Lower leg skin (tissue), 4 donors: Measurements from ENCODE around the gene TOP2B. TPM values are rescaled to one million over a fixed set of nuclear protein-coding genes. Genes with fewer than 3 reads are reported as not detected.

Experiments used
- DNase-seq, 2 donors: peaks; one replicate each; pipeline ENCODE4 v3.0.0-alpha.2; 2019; ENCODE audit warnings: low spot score in 2 of 2
- H3K4me3 ChIP-seq: fragments of 200-600 bp; sonication (generic); 2 replicates; pipeline ENCODE4 v1.5.1; 2017; ENCODE audit warnings: mild to moderate bottlenecking, low read depth; ENCODE audit not compliant: poor library complexity, severe bottlenecking
- POLR2A ChIP-seq, 2 donors: fragments of 450-650 bp; IDR thresholded peaks; one replicate each; pipeline ENCODE4 v1.6.1; 2016 to 2017; ENCODE audit warnings: antibody characterized with exemption in 2 of 2, mild to moderate bottlenecking in 1 of 2, moderate library complexity in 1 of 2
- WGBS, 2 donors: methylation state at CpG; one replicate each; pipeline ENCODE4 v1.1.5; 2018; 5-methylcytosine and 5-hydroxymethylcytosine counted together
- intact Hi-C: fragments of 100-400 bp; cut with DNase I; formaldehyde crosslinking; loops from one replicate; pipeline ENCODE4 v1.15.0; 2023; ENCODE audit warnings: low total_unique reads
- total RNA-seq, 4 donors: library from RNA; depleted of rRNA; stranded (reverse); fragments of >200 nt; gene quantifications; one replicate each; pipeline ENCODE4 v1.1.0, GENCODE V29; 2016
- TF ChIP-seq, protein P1 (sequence below), 3 donors: fragments of 450-650 bp; IDR thresholded peaks; one replicate each; pipeline ENCODE4 v1.5.1; 2016; ENCODE audit warnings: antibody characterized with exemption in 3 of 3, mild to moderate bottlenecking in 3 of 3, moderate library complexity in 2 of 3

TOP2B gene
- total RNA-seq, 4 donors from 2014 or later = 62.9 to 77.4 (median 65.4) TPM

DNA sequence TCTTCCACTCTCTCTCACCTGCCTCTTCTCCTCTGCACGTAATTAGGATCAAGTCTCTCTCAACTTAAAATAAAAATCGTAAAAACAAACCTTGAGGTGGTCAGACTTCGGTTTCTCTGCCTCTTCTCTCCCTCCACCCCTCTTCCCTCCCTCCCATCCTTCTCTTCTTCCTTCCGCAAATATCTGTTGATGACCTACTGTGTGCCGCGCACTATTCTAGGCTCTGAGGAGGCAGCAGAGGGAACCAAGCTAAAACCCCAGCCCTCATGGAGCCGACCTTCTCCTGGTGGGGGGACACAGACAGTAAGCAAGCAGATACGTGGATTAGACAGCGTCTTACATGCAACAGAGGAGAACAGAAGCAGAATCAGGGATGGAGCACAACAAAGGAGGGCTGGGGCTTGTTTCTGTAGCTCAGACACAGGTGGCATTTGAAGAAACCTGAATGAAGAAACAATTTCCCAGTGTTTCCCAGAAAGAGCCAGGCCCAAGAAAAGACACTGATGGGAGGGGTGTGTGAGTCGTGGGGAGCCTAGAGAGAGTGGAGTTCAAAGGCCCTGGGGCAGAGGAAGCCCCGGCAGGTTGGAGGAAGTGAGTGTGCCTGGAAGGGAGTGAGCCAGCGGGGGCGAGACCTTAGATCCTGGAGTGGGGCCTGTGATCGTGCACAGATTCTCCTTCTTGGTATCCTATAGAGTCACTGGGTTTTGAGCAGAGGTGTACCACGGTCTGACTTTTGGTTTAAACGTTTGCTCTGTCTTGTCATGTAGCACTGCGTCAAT is 80.5 kb downstream of the TOP2B start:
- WGBS, 2 donors = 87% methylated on average over 17 of the region's 17 CpGs
- intact Hi-C loops = no loop called here
- TF ChIP-seq, protein P1, sequence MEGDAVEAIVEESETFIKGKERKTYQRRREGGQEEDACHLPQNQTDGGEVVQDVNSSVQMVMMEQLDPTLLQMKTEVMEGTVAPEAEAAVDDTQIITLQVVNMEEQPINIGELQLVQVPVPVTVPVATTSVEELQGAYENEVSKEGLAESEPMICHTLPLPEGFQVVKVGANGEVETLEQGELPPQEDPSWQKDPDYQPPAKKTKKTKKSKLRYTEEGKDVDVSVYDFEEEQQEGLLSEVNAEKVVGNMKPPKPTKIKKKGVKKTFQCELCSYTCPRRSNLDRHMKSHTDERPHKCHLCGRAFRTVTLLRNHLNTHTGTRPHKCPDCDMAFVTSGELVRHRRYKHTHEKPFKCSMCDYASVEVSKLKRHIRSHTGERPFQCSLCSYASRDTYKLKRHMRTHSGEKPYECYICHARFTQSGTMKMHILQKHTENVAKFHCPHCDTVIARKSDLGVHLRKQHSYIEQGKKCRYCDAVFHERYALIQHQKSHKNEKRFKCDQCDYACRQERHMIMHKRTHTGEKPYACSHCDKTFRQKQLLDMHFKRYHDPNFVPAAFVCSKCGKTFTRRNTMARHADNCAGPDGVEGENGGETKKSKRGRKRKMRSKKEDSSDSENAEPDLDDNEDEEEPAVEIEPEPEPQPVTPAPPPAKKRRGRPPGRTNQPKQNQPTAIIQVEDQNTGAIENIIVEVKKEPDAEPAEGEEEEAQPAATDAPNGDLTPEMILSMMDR (IDR thresholded peaks at IDR 0.05) = no peak
- TF ChIP-seq POLR2A (IDR thresholded peaks at IDR 0.05) = no peak

DNA sequence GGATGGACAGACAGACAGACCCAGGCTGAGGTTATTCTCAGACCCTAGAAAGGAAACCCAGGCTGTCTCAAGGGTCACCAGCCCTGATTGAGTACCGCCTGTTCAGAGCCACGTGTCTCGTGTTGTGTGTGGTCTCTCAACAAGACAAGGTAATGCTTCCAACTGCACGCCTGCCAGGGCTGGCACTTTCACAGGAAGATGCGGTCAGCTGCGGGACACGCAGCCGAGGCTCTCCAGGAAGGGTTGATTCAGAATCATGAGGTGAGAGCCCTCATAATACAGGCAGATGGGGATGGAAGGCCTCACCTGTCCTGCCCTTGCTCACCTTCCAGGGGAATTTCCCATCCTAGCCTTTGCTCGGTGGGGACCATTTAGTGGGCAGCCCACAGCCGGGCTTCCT is 81.4 kb downstream of the TOP2B start:
- no peak overlapping the region for H3K4me3 ChIP-seq
- no peak for DNase-seq
- TF ChIP-seq POLR2A (IDR thresholded peaks at IDR 0.05) = no peak
- TF ChIP-seq, protein P1 (IDR thresholded peaks at IDR 0.05) = no peak
- intact Hi-C loops = no loop called here
- 81 to 83% methylated on average over 10 of the region's 10 CpGs for WGBS, 2 donors

More for the DNA sequence above, 80.5 kb downstream of the TOP2B start:
- no peak overlapping the region for H3K4me3 ChIP-seq
- no peak for DNase-seq

DNA sequence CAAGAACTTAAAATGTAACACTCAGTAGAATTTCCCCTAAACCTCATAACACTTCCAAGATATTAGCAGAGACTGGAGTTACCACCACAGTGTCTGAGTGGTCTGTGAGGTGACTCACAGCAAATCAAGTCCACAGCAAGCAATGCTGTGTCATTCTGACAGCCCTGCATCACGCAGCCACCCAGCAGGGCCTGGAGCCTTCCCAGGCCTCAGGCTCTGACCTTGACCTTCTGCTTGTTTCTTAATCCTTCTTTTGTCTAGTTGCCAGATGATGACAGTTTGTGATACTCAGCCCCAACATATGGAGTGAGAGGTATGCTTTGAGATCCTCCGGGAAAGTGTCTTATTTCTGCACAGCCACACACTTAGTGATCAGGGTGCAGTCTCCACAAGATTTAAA is 82.5 kb downstream of the TOP2B start:
- intact Hi-C loops = no loop called here
- DNase-seq = no peak
- 83 to 87% methylated on average over 2 of the region's 2 CpGs for WGBS, 2 donors
- no peak overlapping the region for H3K4me3 ChIP-seq
- TF ChIP-seq POLR2A (IDR thresholded peaks at IDR 0.05) = no peak
- TF ChIP-seq, protein P1 (IDR thresholded peaks at IDR 0.05) = no peak

DNA sequence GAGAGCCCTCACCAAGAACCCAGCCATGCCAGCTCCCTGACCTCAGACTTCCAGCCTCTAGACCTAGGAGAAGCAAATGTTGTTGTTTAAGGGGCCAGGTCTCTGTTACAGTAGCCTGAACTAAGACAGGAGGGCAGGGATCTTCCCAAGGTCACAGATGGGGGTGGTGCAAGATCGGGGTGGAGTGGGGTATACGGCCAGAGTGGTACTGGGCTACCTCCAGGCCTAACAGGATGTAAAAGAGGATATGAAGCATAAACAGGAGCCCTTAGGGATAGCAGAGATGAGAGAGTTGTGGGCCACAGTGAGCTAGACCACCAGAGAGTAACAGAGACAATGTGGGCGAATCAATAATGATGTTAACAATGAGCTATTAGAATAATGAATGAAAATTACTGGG is 82.9 kb downstream of the TOP2B start:
- TF ChIP-seq, protein P1 (IDR thresholded peaks at IDR 0.05) = no peak
- TF ChIP-seq POLR2A (IDR thresholded peaks at IDR 0.05) = no peak
- DNase-seq = no peak
- 89 to 97% methylated on average over 3 of the region's 3 CpGs for WGBS, 2 donors
- H3K4me3 ChIP-seq = no peak overlapping the region
- intact Hi-C loops = no loop called here

DNA sequence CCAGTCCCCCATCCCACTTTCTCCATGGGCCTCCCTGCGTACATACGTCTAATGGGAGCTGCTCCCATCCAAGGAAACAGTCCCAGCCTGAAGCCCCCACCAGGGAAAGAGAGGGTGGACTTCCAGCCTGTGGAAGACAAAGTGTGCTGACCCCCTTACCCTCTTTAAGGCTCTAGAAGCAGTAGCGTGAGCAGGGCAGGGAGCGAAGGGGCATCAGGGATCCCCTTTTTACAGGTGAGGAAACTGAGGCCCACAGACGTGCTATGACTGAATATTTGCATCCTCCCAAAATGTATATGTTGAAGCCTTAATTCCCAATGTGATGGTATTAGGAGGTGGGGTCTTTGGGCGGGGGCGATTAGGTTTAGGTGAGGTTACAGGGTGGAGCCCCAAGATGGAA is 83.4 kb downstream of the TOP2B start:
- H3K4me3 ChIP-seq = no peak overlapping the region
- WGBS, 2 donors = 97 to 98% methylated on average over 7 of the region's 7 CpGs
- no peak for TF ChIP-seq POLR2A (IDR thresholded peaks at IDR 0.05)
- TF ChIP-seq, protein P1 (IDR thresholded peaks at IDR 0.05) = no peak
- intact Hi-C loops = no loop called here
- no peak for DNase-seq

DNA sequence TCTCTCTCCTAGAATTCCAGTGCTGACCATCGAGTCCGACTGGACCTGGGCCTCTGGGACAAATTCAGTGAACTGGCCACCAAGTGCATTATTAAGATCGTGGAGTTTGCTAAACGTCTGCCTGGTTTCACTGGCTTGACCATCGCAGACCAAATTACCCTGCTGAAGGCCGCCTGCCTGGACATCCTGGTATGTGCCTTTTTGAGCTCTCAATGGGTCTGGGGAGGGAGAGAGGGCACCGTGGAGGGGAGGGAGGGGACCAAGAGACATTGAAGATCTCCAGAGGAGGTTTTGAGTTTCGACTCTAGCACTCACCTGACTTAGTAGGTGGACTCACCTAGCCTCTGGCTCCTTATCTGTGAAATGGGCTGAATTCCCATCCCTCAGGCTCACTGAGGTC is 84.2 kb downstream of the TOP2B start:
- TF ChIP-seq, protein P1 (IDR thresholded peaks at IDR 0.05) = no peak
- TF ChIP-seq POLR2A (IDR thresholded peaks at IDR 0.05) = no peak
- intact Hi-C loops = no loop called here
- no peak overlapping the region for H3K4me3 ChIP-seq
- 83 to 84% methylated on average over 8 of the region's 8 CpGs for WGBS, 2 donors
- DNase-seq = no peak
